GM19455 (cell line): ENCODE data around the gene DCDC2C.

Source experiments
- ATAC-seq: cut with Tn5 transposase; IDR thresholded peaks from one replicate; pipeline ENCODE4 v1.9.1; 2021; ENCODE audit not compliant: unreplicated experiment

The DCDC2C gene

GRCh38 chr2:3708576-3708975, 5.2 kb downstream of the DCDC2C start:
- no peak for ATAC-seq

GRCh38 chr2:3709225-3709624, 5.8 kb downstream of the DCDC2C start:
- ATAC-seq = no peak

- no peak for ATAC-seq
These were observed 9.0 kb downstream of the DCDC2C start for GRCh38 chr2:3712424-3712823.

GRCh38 chr2:3712831-3713503, 9.6 kb downstream of the DCDC2C start:
- no peak for ATAC-seq

GRCh38 chr2:3718679-3719078, 15.3 kb downstream of the DCDC2C start:
- ATAC-seq = no peak

- ATAC-seq = no peak
These were observed 21.6 kb downstream of the DCDC2C start for GRCh38 chr2:3725002-3725401.

- ATAC-seq = no peak
These were observed 22.3 kb downstream of the DCDC2C start for GRCh38 chr2:3725458-3726250.

- no peak for ATAC-seq
These were observed 23.1 kb downstream of the DCDC2C start for GRCh38 chr2:3726511-3726910.

- ATAC-seq = no peak
These were observed 24.1 kb downstream of the DCDC2C start for GRCh38 chr2:3727397-3728045.

GRCh38 chr2:3728104-3729054, 25.0 kb downstream of the DCDC2C start:
- no peak for ATAC-seq

- no peak for ATAC-seq
These were observed 25.7 kb downstream of the DCDC2C start for GRCh38 chr2:3729055-3729448.

GRCh38 chr2:3729786-3730185, 26.4 kb downstream of the DCDC2C start:
- ATAC-seq = no peak

- no peak for ATAC-seq
These were observed 27.3 kb downstream of the DCDC2C start for GRCh38 chr2:3730646-3731045.

- no peak for ATAC-seq
These were observed 28.5 kb downstream of the DCDC2C start for GRCh38 chr2:3731829-3732228.

- no peak for ATAC-seq
These were observed 32.7 kb downstream of the DCDC2C start for GRCh38 chr2:3736112-3736511.

- no peak for ATAC-seq
These were observed 33.8 kb downstream of the DCDC2C start for GRCh38 chr2:3737128-3737527.

GRCh38 chr2:3738454-3738853, 35.1 kb downstream of the DCDC2C start:
- no peak for ATAC-seq

- ATAC-seq = no peak
These were observed 35.9 kb downstream of the DCDC2C start for GRCh38 chr2:3739313-3739712.

GRCh38 chr2:3741396-3741795, 38.0 kb downstream of the DCDC2C start:
- no peak for ATAC-seq

- ATAC-seq = no peak
These were observed 38.7 kb downstream of the DCDC2C start for GRCh38 chr2:3741867-3742602.
